Activated CD4-positive, alpha-beta T cell treated with anti-CD3 and anti-CD28 coated beads, Interleukin-2, amount 50 U/mL, for 1 hour (primary cell): ENCODE results near the gene PPP1R3A.

Source experiments
- DNase-seq: peaks from one replicate; pipeline ENCODE4 v3.0.0-alpha.2; 2020

PPP1R3A gene

GRCh38 chr7:113880559-113880958 lies 38.2 kb downstream of the PPP1R3A start:
- no peak for DNase-seq

- no peak for DNase-seq
Observed at GRCh38 chr7:113878394-113878992, 40.3 kb downstream of the PPP1R3A start.

GRCh38 chr7:113875224-113875623 lies 43.6 kb downstream of the PPP1R3A start:
- DNase-seq = no peak

DNA sequence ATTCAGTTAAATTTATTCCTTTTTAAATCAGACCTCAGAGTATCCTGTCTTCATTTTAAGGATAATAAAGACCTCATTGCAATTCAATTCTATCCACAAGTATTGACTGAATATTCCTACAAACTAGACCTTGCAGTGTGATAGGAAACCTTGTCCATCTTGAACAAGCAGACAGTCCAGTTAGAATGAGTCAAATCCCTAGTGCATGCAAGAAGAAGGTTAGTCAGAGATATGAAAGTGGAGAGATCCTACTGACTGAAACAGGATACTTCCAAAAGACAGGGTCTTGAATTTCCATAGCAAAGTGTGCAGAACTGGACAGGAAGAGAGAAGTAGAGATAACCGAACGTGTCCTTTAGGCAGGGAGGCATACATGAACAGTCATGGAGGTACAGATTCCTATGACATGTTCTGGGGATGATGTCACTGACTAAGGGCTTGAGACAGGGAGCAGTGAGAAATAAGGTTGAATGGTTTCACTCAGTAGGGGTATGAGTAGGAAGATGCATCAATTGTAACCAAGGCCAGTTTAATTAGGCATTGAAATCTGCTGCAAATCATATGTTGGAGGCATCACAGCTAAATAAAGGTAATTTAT lies 45.2 kb downstream of the PPP1R3A start:
- DNase-seq = no peak

- DNase-seq = no peak
Observed at GRCh38 chr7:113872981-113873380, 45.8 kb downstream of the PPP1R3A start.

DNA sequence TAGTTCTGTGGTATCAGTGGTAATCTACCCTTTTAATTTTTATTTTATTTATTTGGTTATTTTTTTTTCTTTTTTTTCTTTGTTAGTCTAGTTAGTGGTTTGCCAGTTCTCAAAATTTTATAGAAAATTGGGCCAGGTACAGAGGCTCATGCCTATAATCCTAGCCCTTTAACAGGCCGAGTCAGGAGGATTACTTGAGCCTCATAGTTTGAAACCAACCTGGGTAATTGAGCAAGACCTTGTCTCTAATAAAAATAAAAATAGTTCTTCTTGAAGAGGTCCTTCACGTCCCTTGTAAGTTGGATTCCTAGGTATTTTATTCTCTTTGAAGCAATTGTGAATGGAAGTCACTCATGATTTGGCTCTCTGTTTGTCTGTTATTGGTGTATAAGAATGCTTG lies 51.5 kb downstream of the PPP1R3A start:
- DNase-seq = no peak

GRCh38 chr7:113856010-113856409 lies 62.8 kb downstream of the PPP1R3A start:
- DNase-seq = no peak

DNA sequence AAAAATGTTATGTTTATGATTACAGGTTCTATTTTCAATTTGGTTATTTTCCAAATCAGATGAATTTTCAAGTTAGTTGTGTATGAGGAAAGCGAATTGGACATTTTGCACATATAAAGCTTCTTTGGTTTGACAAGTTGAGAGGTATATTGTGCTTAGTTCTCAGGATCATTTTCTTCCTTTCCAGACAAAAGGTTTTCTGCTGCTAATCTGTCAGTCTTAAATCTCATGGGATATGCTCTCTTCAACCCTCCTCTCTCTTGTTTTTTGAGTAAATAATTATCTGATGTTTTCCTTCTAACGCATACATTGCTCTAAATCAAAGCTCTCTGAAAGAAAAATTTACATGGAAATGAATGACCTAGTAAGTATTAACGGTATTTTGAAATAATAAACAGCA lies 77.9 kb downstream of the PPP1R3A start:
- no peak for DNase-seq

DNA sequence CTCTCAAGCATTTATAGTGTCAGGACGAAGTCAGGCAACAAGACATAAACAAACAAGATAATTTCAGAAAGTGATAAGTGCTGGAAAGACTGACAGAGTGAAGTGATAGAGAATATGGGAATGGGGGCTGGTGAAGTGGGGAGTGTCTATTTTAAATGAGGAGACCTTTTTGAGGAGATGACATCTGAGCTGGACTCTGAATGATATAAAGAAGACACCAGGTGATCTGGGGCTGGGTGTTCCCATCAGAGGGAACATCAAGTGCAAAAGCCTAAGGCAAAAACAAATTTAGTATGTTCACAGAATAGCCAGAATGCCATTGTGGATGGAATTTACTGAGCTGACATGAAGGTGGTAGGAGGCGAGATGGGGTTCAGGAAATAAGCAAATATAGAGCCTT lies 83.4 kb downstream of the PPP1R3A start:
- no peak for DNase-seq

DNA sequence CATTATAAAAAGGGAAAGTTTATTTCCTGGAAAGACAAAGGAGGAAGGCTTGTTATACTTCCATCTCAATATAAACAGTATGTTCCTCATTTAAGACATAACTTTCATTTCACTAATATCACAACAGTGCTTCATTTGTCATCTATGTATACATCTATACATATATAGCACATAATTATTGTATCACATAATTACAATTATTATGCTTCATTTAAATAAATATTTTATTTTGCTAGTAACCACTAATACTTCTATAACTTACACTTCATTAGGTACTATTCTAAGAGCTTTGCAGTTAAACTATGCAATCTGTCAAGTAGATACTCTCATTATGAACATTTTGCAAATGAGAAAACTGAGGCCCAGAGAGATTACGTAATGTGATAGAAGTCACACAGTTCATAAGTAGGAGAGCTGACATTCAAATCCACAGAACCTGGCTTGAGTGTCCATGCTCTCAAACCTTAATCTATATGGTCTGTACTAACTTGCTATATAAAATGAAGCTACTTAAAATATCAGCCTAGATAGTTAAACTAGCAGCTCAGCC lies 86.5 kb downstream of the PPP1R3A start:
- no peak for DNase-seq

DNA sequence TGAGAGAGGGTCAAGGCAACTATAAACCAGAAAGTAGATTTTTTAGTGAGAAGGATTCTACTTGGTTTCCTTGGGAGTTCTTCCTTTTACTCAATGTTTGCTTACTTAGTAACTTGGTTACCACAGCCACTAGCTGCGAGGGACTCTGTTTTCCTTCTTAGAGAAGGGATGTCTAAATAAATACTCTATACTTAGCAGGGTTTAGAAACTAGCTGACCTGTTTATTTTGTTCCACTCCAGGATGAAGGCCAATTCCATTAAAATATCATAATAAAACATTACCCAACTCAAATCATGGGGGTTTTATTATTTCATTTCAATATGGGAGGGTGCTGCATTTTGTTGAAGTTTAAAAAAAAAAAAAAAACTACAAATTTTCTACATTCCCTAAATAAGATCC lies 87.3 kb downstream of the PPP1R3A start:
- no peak for DNase-seq

DNA sequence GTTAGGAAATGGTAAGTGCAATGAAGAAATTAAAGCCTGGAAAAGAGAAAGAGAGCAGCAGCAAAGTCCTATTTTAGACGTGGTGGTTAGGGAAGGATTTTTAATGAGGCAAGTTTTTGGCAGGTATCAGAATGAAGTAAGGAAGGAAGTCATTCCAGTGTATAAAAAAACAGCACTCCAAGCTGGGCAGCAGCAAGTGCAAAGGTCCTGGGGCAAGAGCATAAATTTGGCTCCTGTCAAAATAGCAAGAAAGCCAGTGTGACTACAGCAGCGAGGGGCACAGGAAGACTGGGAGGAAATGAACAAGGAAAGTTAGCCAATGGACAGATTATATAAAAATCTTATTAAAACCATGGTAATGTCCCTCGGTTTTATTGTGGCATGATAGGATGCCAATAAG lies 90.2 kb downstream of the PPP1R3A start:
- no peak for DNase-seq
